HG03159 (cell line): ENCODE data around the gene CPNE2.

Experiments used
- ATAC-seq: cut with Tn5 transposase; IDR thresholded peaks from one replicate; pipeline ENCODE4 v1.9.1; 2021; ENCODE audit warnings: mild to moderate bottlenecking, moderate library complexity; ENCODE audit not compliant: unreplicated experiment

Gene CPNE2

GRCh38 chr16:57123974-57124674 is 31.7 kb downstream of the CPNE2 start:
- no peak for ATAC-seq

GRCh38 chr16:57125376-57125775 is 33.0 kb downstream of the CPNE2 start:
- no peak for ATAC-seq

GRCh38 chr16:57125969-57126368 is 33.6 kb downstream of the CPNE2 start:
- no peak for ATAC-seq

- ATAC-seq: no peak
Observed at GRCh38 chr16:57126411-57126810, 34.0 kb downstream of the CPNE2 start.

GRCh38 chr16:57127037-57127763 is 34.8 kb downstream of the CPNE2 start:
- no peak for ATAC-seq

GRCh38 chr16:57127836-57128235 is 35.5 kb downstream of the CPNE2 start:
- ATAC-seq: no peak

GRCh38 chr16:57128771-57129389 is 36.5 kb downstream of the CPNE2 start:
- no peak for ATAC-seq

- no peak for ATAC-seq
Observed at GRCh38 chr16:57130950-57131321, 38.6 kb downstream of the CPNE2 start.

- ATAC-seq: no peak
Observed at GRCh38 chr16:57131351-57131970, 39.1 kb downstream of the CPNE2 start.

- no peak for ATAC-seq
Observed at GRCh38 chr16:57132470-57132869, 40.1 kb downstream of the CPNE2 start.

GRCh38 chr16:57133031-57133430 is 40.6 kb downstream of the CPNE2 start:
- ATAC-seq: no peak

- ATAC-seq: no peak
Observed at GRCh38 chr16:57133886-57134285, 41.5 kb downstream of the CPNE2 start.

GRCh38 chr16:57134982-57135381 is 42.6 kb downstream of the CPNE2 start:
- ATAC-seq: no peak

- no peak for ATAC-seq
Observed at GRCh38 chr16:57137043-57137442, 44.7 kb downstream of the CPNE2 start.

GRCh38 chr16:57137566-57138273 is 45.3 kb downstream of the CPNE2 start:
- no peak for ATAC-seq

- ATAC-seq: no peak
Observed at GRCh38 chr16:57138281-57138935, 46.0 kb downstream of the CPNE2 start.

GRCh38 chr16:57140931-57141668 is 48.7 kb downstream of the CPNE2 start:
- no peak for ATAC-seq

GRCh38 chr16:57141822-57142631 is 49.6 kb downstream of the CPNE2 start:
- ATAC-seq: no peak
